NCI-H510A (cell line): ENCODE measurements around the gene PCNP.
"Not testable (repeated sequence)": the region's sequence is repeated elsewhere in the genome, so short reads cannot be mapped to it uniquely, and the experiment has no call there.

Experiments
- DNase-seq: peaks from one replicate; lab custom pipeline; 2025; lab: John Stamatoyannopoulos, UW

The PCNP gene, protein sequence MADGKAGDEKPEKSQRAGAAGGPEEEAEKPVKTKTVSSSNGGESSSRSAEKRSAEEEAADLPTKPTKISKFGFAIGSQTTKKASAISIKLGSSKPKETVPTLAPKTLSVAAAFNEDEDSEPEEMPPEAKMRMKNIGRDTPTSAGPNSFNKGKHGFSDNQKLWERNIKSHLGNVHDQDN

DNA sequence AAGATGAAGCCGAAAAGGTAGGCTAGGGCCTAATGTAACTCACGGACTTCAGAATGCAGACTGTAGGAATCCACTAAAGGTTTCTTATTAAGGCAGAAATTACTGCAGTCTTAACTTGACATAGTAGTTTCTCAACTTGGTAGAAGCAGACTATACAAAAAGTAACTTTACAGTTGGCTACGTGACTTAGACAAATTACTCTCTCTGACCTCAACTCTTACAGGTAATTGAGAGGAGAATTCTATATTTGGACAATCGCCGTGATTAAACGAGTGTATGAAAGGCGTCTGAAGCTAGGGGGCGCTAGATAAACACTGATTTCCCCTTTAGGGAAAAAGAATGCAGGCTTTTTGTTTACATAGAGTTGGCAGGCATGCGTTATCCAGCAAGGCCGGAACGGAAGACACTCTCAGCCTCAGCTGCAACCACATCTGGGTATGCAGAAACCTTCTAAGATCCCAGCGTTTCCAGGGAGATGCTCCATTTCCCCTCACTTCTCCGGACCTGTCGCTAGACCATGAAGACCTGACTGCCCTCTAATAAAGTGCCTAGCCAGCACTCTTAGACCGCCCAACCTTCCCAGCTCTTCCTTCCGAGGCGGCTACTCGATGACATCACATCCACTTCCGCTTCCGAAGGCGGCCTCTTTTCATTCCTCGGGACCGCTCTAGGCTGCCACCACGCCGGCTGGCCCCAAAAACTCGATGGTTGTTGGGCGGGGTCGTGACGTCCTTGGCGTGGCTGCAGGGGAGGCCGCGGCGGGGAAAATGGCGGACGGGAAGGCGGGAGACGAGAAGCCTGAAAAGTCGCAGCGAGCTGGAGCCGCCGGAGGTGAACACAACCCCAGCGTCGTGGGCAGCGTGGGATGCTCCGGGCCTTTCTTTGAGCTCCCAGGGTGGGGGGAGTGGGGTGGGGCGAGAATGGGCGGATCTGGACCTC is at the start of gene PCNP:
Gene PCNP, plus strand, starts transcription at position 732 of the 939 bp plus-strand sequence. Its CDS starts 36 bp downstream, at position 768.
- peak; percentile 94 for DNase-seq

DNA sequence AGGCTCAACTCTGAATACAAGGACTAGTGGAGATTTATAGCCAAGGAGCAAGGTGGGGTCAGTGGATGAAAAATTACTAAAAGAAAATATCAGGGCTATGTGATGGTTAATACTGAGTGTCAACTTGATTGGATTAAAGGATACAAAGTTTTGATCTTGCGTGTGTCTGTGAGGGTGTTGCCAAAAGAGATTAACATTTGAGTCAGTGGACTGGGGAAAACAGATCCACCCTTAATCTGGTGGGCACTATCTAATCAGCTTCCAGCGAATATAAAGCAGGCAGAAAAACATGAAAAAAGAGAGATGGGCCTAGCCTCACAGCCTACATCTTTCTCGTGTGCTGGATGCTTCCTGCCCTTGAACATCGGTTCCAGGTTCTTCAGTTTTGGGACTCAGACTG is 46.5 kb upstream of the PCNP start:
- DNase-seq, result no peak

DNA sequence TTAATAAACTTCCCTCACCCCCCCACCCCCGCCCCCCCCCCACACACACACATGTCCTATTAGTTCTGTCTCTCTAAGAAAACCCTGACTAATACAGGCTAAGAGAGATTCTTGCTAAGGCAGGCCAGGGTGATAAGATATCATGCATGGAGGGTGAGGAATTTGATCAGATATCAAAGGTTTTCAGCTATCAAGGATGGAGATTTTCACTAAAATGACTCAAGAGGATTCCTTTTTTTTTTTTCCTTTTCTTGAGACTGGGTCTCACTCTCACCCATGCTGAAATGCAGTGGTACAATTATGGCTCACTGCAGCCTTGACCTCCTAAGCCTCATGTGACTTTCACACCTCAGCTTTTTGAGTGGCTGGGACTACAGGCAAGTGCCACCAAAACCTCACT is 46.1 kb upstream of the PCNP start:
- DNase-seq, result no peak

DNA sequence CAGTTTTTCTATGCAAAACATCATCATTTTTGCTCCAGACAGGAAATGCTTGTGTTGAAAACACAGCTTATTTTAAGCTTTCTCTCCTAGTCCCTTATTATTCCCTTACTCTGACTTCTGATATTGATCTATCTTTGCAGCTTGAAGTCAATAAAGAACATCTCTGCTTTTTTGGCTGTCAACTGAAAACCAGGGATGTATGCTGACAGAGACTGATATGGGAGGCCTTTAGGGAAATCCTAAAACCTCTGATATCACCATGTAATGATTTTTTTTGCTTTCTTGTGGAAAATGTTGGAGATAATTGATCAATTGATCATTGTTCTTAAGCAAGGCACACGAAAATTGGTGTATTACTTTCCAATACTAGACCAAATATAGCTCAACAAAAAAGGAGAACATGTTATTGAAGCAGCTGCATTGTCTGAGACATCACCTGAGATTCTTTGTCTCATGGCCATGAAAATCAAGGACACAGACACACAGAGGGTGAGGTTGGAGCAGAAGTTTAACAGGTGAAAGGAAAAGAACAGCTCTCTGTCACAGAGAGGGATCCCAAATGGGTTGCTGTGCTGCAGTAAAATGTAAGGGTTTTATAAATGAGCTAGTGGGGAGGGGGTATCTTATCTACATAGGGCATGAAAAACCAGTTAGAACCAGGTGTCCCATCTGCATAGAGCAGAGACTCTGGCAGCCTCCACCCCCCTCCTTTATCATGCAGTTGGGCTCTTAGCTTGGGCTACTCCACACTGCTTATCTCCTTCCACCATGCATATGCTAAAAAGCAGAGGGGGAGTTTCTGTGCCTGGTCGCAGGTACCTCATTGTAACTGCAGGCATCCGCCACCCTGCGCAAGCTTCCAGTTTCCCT is 43.9 kb upstream of the PCNP start:
- DNase-seq, result no peak

DNA sequence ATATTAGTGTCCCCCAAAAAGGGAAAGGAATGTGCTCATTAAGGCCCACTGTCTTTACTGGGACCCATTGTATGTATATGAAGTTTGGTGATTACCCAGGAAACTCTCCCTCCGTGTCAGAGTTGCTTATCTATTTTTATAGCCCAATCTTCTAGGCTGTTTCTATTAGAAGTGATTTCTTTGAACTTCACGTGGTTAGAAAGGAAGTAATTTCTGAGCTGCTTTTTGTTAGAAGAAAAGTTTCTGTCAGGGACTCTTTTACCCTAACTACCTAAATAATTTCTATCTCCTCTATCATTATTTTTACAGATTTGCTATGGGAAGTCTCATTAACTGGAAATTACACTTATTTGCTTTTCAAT is 43.3 kb upstream of the PCNP start:
- no peak for DNase-seq

DNA sequence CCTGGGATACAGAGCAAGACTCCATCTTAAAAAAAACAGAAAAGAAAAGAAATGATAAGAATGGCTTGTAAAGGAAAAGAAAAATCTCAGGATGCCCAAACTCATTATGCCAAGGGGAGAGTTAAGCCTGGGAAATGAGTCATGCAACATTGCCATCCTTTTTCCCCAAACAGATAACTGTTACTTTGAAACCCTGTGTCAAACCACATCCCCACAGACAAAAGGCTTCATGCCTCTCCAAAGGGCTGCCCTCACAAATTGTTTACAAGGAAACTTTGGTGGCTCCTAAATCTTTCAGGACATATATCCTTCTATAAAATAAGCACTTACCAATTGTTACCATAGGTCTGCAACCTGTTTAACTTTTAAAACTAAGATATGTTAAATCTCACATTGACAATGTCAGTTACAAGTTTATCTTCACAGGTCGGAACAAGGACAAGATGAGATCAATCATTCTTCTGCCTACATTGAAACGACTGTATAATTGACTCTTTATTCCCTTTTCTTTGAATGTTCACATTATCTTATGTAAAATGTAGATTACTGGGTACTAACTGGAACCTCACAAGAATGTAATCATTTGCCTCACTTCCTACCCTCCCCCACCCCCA is 42.4 kb upstream of the PCNP start:
- DNase-seq, result no peak

DNA sequence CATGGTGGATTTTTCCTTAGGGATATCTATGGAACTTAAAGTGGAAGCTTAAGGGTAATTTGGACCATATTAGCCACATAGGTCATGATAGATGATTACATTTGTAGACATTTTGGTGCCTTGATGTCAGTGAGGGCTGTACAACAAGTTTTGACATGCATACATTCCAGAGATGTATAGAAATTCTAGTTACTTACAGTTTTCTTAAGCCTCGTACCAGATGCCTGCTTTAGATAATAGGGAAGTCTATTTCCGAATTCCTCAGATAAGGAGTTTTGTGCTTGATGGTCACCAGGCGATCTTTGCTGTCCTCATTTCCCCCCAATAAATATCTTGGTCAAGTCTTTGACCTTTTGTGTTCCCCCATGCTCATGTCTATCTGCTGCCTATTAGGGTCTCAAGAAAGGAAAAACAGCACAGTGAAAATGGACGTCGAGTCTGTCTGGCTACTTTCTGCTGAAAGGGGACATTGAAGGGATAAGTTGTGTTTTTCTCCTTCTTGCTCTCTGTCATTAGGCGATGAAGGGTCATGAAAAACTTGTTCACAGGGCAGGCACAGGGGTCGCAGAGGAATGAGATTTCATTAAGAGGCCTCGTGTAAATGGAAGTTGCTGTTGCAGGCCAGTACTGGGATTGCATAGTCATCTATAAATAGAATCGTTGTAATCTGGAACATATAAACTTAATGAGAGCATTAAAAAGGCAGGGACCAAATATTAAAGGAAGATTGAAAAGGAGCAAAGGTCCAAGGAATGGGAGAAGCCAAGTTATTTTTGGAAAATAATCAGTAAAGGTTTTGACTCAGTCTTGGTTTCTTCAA is 41.0 kb upstream of the PCNP start:
- DNase-seq, result no peak

DNA sequence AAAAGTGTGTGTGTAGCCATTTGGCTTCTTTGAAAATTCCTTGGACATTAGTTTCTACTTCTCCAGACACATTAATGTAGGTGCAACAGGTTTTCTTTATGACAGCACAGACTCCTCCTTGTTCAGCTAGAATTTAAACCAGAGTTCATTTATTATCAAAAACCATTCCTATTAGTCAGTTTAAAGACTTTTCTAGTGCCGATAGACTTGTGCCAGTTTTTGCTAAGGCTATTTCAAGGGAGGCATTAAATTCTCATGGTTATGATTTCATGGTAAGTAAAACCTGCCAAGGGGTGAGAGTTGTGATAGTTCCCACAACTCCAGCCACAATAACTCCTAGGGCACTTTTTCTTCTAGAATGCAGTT is 40.4 kb upstream of the PCNP start:
- DNase-seq, result no peak

DNA sequence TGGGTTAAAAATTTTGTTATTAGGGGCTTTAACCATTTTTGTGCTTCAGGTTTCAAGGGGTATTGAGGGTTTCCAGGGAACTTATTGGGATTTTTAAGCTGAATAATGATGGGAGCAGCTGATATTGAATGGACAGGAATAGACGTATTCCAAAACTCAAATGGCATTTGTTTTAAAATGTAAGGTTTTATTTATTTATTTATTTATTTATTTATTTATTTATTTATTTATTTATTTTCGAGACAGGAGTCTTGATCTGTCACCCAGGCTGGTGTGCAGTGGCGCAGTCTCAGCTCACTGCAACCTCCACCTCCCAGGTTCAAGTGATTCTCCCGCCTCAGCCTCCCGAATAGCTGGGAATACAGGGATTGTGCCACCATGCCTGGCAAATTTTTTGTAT is 38.8 kb upstream of the PCNP start:
- no peak for DNase-seq

DNA sequence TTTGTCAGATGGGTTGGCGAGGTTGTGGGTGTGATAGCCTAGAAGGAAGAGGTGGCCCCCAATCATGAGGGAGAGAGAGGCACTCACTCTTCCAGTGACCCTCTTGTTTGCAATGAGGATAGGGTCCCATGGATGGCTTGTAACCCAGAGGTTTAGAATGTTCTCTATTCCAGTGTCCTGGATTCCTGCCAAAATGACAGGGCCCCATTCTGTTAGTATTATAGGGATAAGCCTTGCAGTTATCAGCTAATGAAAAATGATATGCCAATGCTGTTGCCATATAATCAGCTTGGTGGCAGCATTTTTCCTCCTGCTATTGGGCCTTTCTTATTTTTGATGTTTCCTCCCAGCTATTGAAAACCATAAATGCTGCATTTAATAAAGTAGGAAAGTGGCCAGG is 37.7 kb upstream of the PCNP start:
- DNase-seq, result no peak

DNA sequence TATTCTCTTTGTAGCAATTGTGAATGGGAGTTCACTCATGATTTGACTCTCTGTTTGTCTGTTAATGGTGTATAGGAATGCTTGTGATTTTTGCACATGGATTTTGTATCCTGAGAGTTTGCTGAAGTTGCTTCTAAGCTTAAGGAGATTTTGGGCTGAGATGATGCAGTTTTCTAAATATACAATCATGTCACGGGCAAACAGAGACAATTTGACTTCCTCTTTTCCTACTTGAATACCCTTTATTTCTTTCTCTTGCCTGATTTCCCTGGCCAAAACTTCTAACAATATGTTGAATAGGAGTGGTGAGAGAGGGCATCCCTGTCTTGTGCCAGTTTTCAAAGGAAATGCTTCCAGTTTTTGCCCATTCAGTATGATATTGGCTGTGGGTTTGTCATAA is 37.0 kb upstream of the PCNP start:
- not testable (repeated sequence) for DNase-seq

DNA sequence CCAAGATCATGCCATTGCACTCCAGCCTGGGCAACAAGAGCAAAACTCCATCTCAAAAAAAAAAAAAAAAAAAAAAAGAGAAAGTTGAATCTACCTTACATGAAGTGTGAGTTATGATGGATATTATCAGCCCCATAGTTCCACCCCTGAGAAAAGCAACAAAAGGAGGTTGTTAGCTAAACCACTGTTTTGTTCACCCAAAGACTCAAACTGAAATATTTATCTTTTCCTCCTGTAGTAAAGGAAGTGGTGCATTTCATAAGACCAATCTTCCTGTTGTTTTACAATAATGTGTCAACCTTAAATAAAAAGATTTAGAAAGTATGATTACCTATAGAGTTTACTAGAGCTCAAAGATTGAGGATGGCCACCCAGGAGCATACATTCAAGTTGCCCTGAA is 31.0 kb upstream of the PCNP start:
- DNase-seq, result no peak

DNA sequence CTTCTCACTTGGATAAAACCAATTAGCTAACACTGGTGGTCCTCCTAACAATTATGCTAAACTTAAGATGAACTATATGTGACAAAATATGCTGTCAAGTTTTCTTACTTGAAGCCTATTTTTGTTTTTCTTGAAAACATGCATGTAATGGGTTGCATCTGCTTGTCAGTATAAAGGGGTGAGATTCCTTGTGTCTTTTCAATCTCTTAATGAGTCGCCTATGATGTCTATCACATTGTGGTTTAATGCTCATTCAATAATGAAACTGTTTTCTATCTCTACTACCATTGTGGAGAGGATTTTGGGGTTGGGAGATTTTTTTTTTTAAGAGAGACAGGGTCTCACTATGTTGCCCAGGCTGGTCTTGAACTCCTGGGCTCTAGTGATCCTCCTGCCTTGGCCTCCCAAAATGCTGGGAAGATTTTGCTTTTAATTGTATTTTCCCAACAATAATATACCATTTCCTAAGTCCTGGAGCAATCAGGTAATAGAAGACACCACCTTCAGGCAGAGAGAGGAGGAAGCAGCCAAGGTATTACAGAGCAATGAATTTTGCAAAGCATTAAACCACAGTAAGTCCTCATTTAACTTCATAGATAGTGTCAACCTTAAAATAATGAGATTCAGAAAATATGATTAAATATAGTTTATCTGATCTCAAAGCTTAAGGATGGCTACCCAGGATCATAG is 29.7 kb upstream of the PCNP start:
- DNase-seq, result no peak

DNA sequence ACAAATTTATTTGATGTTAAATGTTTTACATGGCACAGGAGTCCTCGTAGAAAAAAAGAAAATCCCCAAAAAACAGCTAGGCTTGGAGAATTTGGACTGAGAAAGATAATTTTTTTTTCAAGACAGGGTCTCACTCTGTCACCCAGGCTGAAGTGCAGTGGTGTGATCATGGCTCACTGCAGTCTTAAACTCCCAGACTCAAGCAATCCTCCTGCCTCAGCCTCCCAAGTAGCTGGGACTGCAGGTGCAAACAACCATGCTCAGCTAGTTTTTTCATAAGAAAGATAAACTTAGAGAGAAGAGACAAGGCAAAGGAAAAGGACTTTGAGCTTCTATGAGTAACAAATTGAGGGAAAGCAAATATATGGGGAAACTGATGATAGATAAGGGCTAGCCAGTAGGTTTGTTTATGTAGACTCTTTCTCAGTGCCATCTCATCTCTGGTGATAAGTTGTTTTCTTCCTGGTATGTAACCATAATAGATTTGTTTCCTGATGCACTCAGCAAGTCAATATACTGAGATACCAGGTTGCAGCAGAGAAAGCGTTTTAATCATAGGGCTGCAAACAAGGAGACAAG is 25.4 kb upstream of the PCNP start:
- no peak for DNase-seq

DNA sequence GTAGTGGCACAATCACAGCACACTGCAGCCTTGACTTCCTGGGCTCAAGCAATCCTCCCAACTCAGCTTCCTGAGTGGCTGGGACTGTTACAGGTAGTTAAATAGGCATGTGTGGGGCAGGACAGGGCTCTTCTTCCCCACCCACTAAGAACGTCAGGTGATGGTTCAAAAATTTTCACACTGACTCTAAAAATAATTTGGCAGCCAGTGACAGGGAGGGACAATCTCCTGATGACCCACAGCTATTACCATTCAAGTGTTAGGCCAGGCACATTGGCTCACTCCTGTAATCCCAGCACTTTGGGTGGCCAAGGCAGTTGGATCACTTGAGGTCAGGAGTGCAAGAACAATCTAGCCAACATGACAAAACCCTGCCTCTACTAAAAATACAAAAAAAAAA is 24.5 kb upstream of the PCNP start:
- DNase-seq, result no peak

DNA sequence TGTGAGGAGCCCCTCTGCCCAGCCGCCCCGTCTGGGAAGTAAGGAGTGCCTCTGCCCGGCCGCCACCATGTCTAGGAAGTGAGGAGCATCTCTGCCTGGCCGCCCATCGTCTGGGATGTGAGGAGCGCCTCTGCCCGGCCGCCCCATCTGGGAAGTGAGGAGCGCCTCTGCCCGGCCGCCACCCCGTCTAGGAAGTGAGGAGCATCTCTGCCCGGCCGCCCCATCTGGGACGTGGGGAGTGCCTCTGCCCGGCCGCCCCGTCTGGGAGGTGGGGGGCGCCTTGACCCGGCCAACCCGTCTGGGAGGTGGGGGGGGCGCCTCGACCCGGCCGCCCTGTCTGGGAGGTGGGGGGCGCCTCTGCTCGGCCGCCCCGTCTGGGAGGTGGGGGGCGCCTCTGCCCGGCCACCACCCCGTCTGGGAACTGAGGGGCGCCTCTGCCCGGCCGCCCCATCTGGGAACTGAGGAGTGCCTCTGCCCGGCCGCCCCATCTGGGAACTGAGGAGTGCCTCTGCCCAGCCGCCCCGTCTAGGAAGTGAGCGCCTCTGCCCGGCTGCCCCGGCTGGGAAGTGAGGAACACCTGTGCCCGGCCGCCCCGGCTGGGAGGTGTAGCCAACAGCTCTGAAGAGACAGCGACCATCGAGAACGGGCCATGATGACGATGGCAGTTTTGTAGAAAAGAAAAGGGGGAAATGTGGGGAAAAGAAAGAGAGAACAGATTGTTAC is 22.5 kb upstream of the PCNP start:
- DNase-seq, result not testable (repeated sequence)

DNA sequence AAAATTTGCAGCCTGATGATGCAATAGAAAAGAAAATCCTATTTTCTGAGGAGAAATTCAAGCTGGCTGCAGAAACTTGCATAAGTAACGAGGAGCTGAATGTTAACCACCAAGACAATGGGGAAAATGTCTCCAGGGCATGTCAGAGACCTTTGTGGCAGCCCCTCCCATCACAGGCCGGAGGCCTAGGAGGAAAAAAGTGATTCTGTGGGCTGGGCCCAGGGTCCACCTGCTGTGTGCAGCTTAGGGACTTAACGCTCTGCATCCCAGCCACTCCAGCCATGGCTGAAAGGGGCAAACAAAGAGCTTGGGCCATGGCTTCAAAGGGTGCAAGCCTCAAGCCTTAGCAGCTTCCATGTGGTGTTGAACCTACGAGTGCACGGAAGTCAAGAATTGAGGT is 20.6 kb upstream of the PCNP start:
- not testable (repeated sequence) for DNase-seq

DNA sequence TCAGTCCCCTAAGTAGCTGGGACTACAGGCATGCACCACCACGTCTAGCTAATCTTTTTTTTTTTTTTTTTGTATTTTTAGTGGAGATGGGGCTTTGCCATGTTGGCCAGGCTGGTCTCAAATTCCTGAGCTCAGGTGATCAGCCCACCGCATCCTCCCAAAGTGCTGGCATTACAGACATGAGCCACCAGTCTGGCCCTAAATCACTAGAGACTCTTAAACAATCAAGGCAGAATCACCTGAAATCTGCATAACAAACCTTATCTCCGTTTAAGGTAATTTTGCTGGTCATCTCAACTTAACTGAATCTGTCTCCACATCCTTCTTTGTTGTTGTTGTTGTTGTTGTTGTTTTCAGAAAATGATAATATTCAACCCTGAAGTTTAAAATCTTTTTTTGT is 17.9 kb upstream of the PCNP start:
- DNase-seq, result no peak

DNA sequence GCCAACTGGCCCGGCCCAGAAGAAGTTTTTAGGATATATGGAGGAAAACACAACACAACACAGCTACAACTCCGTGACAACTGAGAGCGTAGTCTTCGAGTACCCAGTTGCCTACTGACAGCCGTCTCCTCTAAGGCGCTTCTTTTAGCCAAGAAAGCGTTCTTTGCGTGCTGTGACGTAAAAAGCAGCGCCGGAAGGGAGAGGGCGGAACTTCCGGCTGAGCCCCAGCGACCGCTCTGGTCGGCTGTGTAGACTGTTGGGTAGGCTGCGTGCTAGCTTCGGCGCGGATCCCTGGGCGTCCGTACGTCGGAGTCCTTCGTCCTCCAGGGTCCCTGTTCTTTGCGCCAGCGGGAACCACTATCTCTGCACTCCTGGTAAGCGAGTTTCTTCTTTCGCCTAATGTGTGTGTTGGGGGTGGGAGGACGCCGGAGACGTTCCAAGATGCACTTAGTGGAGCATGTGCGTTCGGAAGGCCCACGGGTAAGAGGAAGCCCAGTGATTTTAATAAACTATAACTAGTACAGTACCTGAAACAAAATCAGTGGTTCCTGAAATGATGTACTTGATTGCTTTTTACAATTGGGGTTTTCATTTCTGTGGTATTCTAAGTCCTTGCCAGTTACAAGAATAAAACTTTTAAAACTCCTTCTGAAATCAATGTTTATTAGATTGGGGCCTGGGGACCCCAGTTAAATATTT is 12.2 kb upstream of the PCNP start, which contains the start of gene TRMT10C:
Gene TRMT10C, plus strand, starts transcription at position 239 of the 699 bp plus-strand sequence. CDS start 2,914 bp downstream, outside the sequence.
- DNase-seq, result peak; percentile 57
